GM12875 (cell line): ENCODE measurements around the gene TRA2B.

Experiments
- H3K4me3 ChIP-seq: one replicate; pipeline ENCODE4 v1.5.1; 2011; ENCODE audit warnings: low read depth, low read length, control low read depth
- CTCF ChIP-seq: IDR thresholded peaks from 2 replicates; pipeline ENCODE4 v1.5.1; 2011; ENCODE audit warnings: low read depth, mild to moderate bottlenecking, control low read depth, inconsistent platforms, low read length, moderate library complexity, borderline replicate concordance; ENCODE audit not compliant: insufficient read depth

TRA2B gene

DNA sequence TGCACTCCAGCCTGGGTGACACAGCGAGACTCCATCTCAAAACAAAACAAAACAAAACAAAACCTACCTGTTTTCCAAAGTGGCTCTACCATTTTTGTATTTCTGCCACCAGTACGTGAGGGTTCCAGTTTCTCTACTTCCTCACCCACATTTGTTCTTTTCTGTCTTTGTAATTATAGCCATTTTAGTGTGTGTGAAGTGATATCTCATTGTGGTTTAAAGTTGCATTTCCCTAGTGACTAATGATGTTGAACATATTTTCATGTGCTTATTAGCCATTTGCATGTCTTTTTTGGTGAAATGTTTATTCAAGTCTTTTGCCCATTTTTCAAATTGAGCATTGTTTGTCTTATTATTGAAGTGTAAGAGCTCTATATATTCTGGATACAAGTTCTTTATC, 50.7 kb downstream of the TRA2B start:
- no peak overlapping the region for H3K4me3 ChIP-seq
- no peak for TF ChIP-seq CTCF

- TF ChIP-seq CTCF: no peak
- no peak overlapping the region for H3K4me3 ChIP-seq
Measured at GRCh38 chr3:185884641-185885040, 53.2 kb downstream of the TRA2B start.

DNA sequence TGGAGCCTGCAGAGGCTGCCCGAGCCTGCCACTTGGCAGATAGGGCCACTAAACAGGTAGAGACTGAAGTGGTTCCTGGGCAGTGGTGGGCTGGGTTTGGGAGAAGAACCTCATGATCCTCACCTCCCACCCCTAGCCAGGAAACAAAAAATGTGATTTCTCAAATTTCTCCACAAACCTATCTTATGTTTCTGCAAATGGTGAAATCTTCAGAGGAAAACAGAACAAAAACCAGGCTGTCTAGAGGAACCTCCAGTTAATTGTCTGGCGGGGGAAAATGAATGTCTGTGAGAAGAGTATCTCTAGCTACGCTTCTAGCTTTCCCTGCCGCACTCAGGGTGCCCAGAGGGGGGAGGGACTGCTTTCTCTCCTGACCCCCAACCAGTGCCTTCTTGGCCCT, 55.9 kb downstream of the TRA2B start:
- H3K4me3 ChIP-seq: no peak overlapping the region
- no peak for TF ChIP-seq CTCF

- no peak overlapping the region for H3K4me3 ChIP-seq
- TF ChIP-seq CTCF: no peak
Measured at GRCh38 chr3:185880600-185880999, 57.2 kb downstream of the TRA2B start.

GRCh38 chr3:185878920-185879319, 58.9 kb downstream of the TRA2B start:
- no peak overlapping the region for H3K4me3 ChIP-seq
- TF ChIP-seq CTCF: no peak

- no peak overlapping the region for H3K4me3 ChIP-seq
- no peak for TF ChIP-seq CTCF
Measured at GRCh38 chr3:185874119-185874518, 63.7 kb downstream of the TRA2B start.

GRCh38 chr3:185867650-185868049, 70.2 kb downstream of the TRA2B start:
- no peak overlapping the region for H3K4me3 ChIP-seq
- no peak for TF ChIP-seq CTCF
